NCI-H2171 (cell line): ENCODE results near the gene ZNF575.
A peak's percentile ranks its signal among the peaks of the same experiment; 100 is the strongest.
"Not testable (repeated sequence)": the region's sequence is repeated elsewhere in the genome, so short reads cannot be mapped to it uniquely, and the experiment has no call there.

ENCODE experiments used
- DNase-seq: peaks from one replicate; lab custom pipeline; 2025; lab: John Stamatoyannopoulos, UW

ZNF575 gene

GRCh38 chr19:43511324-43511723, 21.7 kb upstream of the ZNF575 start:
- DNase-seq: no peak

GRCh38 chr19:43512399-43512798, 20.6 kb upstream of the ZNF575 start:
- DNase-seq: not testable (repeated sequence)

- DNase-seq: no peak
These were observed 14.9 kb upstream of the ZNF575 start for GRCh38 chr19:43518051-43518450.

- DNase-seq: peak; percentile 61
These were observed 13.4 kb upstream of the ZNF575 start for GRCh38 chr19:43519436-43520088.

- no peak for DNase-seq
These were observed 10.1 kb upstream of the ZNF575 start for GRCh38 chr19:43522929-43523328.

GRCh38 chr19:43523696-43524095, 9.3 kb upstream of the ZNF575 start:
- not testable (repeated sequence) for DNase-seq

GRCh38 chr19:43524922-43525835, 7.8 kb upstream of the ZNF575 start:
- no peak for DNase-seq

- no peak for DNase-seq
These were observed 6.9 kb upstream of the ZNF575 start for GRCh38 chr19:43525836-43526771.

- no peak for DNase-seq
These were observed 5.8 kb upstream of the ZNF575 start, which contains the start of gene ETHE1 for GRCh38 chr19:43526884-43527859. Gene ETHE1 (minus strand): TSS chr19:43527201. CDS start chr19:43527177, 24 bp downstream.

- peak; percentile 25 for DNase-seq
These were observed 4.9 kb upstream of the ZNF575 start for GRCh38 chr19:43527860-43528622.

- DNase-seq: peak; percentile 61
These were observed 422 bp upstream of the ZNF575 start for GRCh38 chr19:43532571-43532961.

- DNase-seq: peak; percentile 95
These were observed 737 bp downstream of the ZNF575 start for GRCh38 chr19:43533546-43534304.

- DNase-seq: no peak
These were observed 1.4 kb downstream of the ZNF575 start for GRCh38 chr19:43534305-43534815.

GRCh38 chr19:43534816-43535761, 2.1 kb downstream of the ZNF575 start:
- no peak for DNase-seq

GRCh38 chr19:43538922-43539321, 5.9 kb downstream of the ZNF575 start:
- no peak for DNase-seq

GRCh38 chr19:43540381-43540780, 7.4 kb downstream of the ZNF575 start:
- DNase-seq: no peak

- DNase-seq: no peak
These were observed 9.1 kb downstream of the ZNF575 start for GRCh38 chr19:43541920-43542650.
